ENCODE results near the gene SHC1. TPM values are rescaled to one million over a fixed set of nuclear protein-coding genes. Genes with fewer than 3 reads are reported as not detected.
A peak's percentile ranks its signal among the peaks of the same experiment; 100 is the strongest.

SHC1 gene
- total and polyA plus RNA-seq, 2 donors (not counting 1 experiment from before 2014, with no cell fraction given): 50.1 to 61.4 TPM

- Mint-ChIP-seq H3K27me3 (no peaks in the 10 kb centered on the region), H3K4me3 (peak overlapping the region; percentile 42)
- H3K4me2 ChIP-seq (replicated peaks; ENCODE audit: low read depth, low read length, poor library complexity, severe bottlenecking): peak overlapping the region; percentile 92
Observed at GRCh38 chr1:155018617-155019348, 48.2 kb upstream of the SHC1 start.

More at GRCh38 chr1:155018617-155019348, 48.2 kb upstream of the SHC1 start:
- ChIA-PET CTCF (interaction anchor here (0.8 to 17.4 kb wide), 18 partner anchors 8 to 82 kb away, joined by 3 to 295 read pairs (median 6); partner anchors contain the start of genes CKS1B, FLAD1, LENEP and PMVK), POLR2A (interaction anchor here (1.6 kb wide), 1 partner anchor 19 kb away, joined by 4 read pairs; no protein-coding TSS in a partner anchor)
- ATAC-seq (ENCODE audit: low read depth): no peak
- H3K27ac Mint-ChIP-seq: peak overlapping the region; percentile 78
- intact Hi-C loops (cut with micrococcal nuclease): no loop called here
- TF ChIP-seq EZH2 (IDR thresholded peaks at IDR 0.05; ENCODE audit: borderline replicate concordance, insufficient read depth, low read depth, low read length, poor library complexity, severe bottlenecking) (no peak), CTCF (IDR thresholded peaks at IDR 0.05) (no peak)
- H3K9me3 ChIP-seq (ENCODE audit: control extremely low read depth in 1 of 3, control insufficient read depth in 2 of 3, insufficient read depth in 1 of 3, low read length in 2 of 3): peaks cover 0 to 2% (median 0%) of the 10 kb centered on the region in 3 donors
- H3K4me1 Mint-ChIP-seq: peaks cover 54% of the 10 kb centered on the region
- H3K79me2 ChIP-seq (ENCODE audit: control insufficient read depth, insufficient read depth, low read length): peaks cover 3% of the 10 kb centered on the region
- H3K9me3 Mint-ChIP-seq (ENCODE audit: insufficient read depth): no peaks in the 10 kb centered on the region
- H3K4me3 ChIP-seq (ENCODE audit: control extremely low read depth in 1 of 5, extremely low read depth in 1 of 5, insufficient read depth in 1 of 5, low read depth in 2 of 5, low read length in 4 of 5): no peak overlapping the region
- 97% methylated on average over 4 of the region's 8 CpGs for WGBS (ENCODE audit: insufficient coverage)
- DNase-seq: no peak
- no peak overlapping the region for H2AFZ ChIP-seq (ENCODE audit: insufficient read depth, low read depth, low read length, poor library complexity, severe bottlenecking)
- H3K27ac ChIP-seq (ENCODE audit: low read length in 2 of 2): peak overlapping the region; percentile 88 to 89
- peaks cover 5% of the 10 kb centered on the region for H4K20me1 ChIP-seq (ENCODE audit: control insufficient read depth, insufficient read depth, low read length, poor library complexity, severe bottlenecking)
- peaks cover 39 to 53% of the 10 kb centered on the region in 2 donors for H3K4me1 ChIP-seq (ENCODE audit: control insufficient read depth in 2 of 2, insufficient read depth in 2 of 2, low read length in 2 of 2)
- peak overlapping the region; percentile 69 for H3K9ac ChIP-seq (ENCODE audit: low read length)
- H3K36me3 ChIP-seq (replicated peaks in 1 of 2; ENCODE audit: control extremely low read depth in 1 of 2, control insufficient read depth in 1 of 2, extremely low read depth in 1 of 2, insufficient read depth in 2 of 2, low read length in 1 of 2): peaks cover 0 to 19% of the 10 kb centered on the region in 2 experiments
- H3K27me3 ChIP-seq (replicated peaks in 1 of 4; ENCODE audit: control extremely low read depth in 1 of 4, control insufficient read depth in 3 of 4, insufficient read depth in 4 of 4, low read length in 3 of 4): no peaks in the 10 kb centered on the region

Data from B cell (primary cell).